NCI-H446 (cell line): ENCODE measurements around the gene FARP2.
"Not testable (repeated sequence)": the region's sequence is repeated elsewhere in the genome, so short reads cannot be mapped to it uniquely, and the experiment has no call there.

Experiments used
- DNase-seq, 2 experiments: peaks; one replicate each; lab custom pipeline; 2025; lab: John Stamatoyannopoulos, UW

The FARP2 gene

GRCh38 chr2:241355983-241356870, at the start of gene FARP2:
Gene FARP2, plus strand, starts transcription at chr2:241356285. Its CDS starts 16,823 bp downstream, at chr2:241373108.
- peak; percentile 95 to 99 for DNase-seq

GRCh38 chr2:241307055-241307454, 49.0 kb upstream of the FARP2 start:
- no peak for DNase-seq

GRCh38 chr2:241308267-241308666, 47.8 kb upstream of the FARP2 start:
- no peak for DNase-seq

GRCh38 chr2:241308832-241309500, 47.1 kb upstream of the FARP2 start:
- DNase-seq, result no peak

GRCh38 chr2:241309684-241310117, 46.4 kb upstream of the FARP2 start:
- no peak for DNase-seq

- DNase-seq, result no peak
Measured at GRCh38 chr2:241310917-241311566, 45.0 kb upstream of the FARP2 start.

- no peak for DNase-seq
Measured at GRCh38 chr2:241312082-241312481, 44.0 kb upstream of the FARP2 start.

- DNase-seq, result no peak
Measured at GRCh38 chr2:241313543-241314095, 42.5 kb upstream of the FARP2 start.

GRCh38 chr2:241314226-241315092, 41.6 kb upstream of the FARP2 start:
- no peak for DNase-seq

- peak; percentile 97 to 99 for DNase-seq
Measured at GRCh38 chr2:241315093-241315878, 40.8 kb upstream of the FARP2 start, which contains the start of gene HDLBP. Gene HDLBP, minus strand, starts transcription at chr2:241315672. Its CDS starts 48,803 bp downstream, at chr2:241266869.

- DNase-seq, result peak in 1 of 2 experiments; percentile 57
Measured at GRCh38 chr2:241315879-241316631, 40.0 kb upstream of the FARP2 start, which contains the start of gene SEPTIN2. Gene SEPTIN2, plus strand, starts transcription at chr2:241315925. Its CDS starts 8,308 bp downstream, at chr2:241324233.

GRCh38 chr2:241316825-241317224, 39.3 kb upstream of the FARP2 start:
- DNase-seq, result no peak

GRCh38 chr2:241317391-241317790, 38.7 kb upstream of the FARP2 start:
- DNase-seq, result no peak

GRCh38 chr2:241318830-241319229, 37.3 kb upstream of the FARP2 start:
- not testable (repeated sequence) for DNase-seq

GRCh38 chr2:241320394-241320793, 35.7 kb upstream of the FARP2 start:
- no peak for DNase-seq

- DNase-seq, result no peak
Measured at GRCh38 chr2:241321033-241321432, 35.1 kb upstream of the FARP2 start.

- DNase-seq, result no peak
Measured at GRCh38 chr2:241321886-241322285, 34.2 kb upstream of the FARP2 start.

GRCh38 chr2:241323778-241324177, 32.3 kb upstream of the FARP2 start:
- DNase-seq, result no peak

- DNase-seq, result no peak
Measured at GRCh38 chr2:241324775-241325174, 31.3 kb upstream of the FARP2 start.
